Skeletal muscle cell (primary cell): ENCODE data around the gene KLF6.

Experiments used
- DNase-seq: peaks from one replicate; pipeline ENCODE4 v3.0.0-alpha.2; 2010; ENCODE audit warnings: low read depth
- H3K4me3 ChIP-seq: 2 replicates; pipeline ENCODE4 v1.5.1; 2011; ENCODE audit warnings: low read depth, mild to moderate bottlenecking, control low read depth, low read length, moderate library complexity

KLF6 gene

GRCh38 chr10:3813267-3813666, 28.3 kb upstream of the KLF6 start:
- DNase-seq, result no peak
- H3K4me3 ChIP-seq, result no peak overlapping the region

GRCh38 chr10:3812141-3812540, 27.1 kb upstream of the KLF6 start:
- no peak overlapping the region for H3K4me3 ChIP-seq
- no peak for DNase-seq

GRCh38 chr10:3811291-3811870, 26.4 kb upstream of the KLF6 start:
- H3K4me3 ChIP-seq, result no peak overlapping the region
- peak; percentile 91 for DNase-seq

GRCh38 chr10:3808689-3809199, 23.7 kb upstream of the KLF6 start:
- H3K4me3 ChIP-seq, result no peak overlapping the region
- no peak for DNase-seq

- no peak overlapping the region for H3K4me3 ChIP-seq
- DNase-seq, result no peak
Observed at GRCh38 chr10:3807928-3808496, 23.0 kb upstream of the KLF6 start.

GRCh38 chr10:3807211-3807927, 22.4 kb upstream of the KLF6 start:
- no peak overlapping the region for H3K4me3 ChIP-seq

GRCh38 chr10:3806603-3807002, 21.6 kb upstream of the KLF6 start:
- H3K4me3 ChIP-seq, result no peak overlapping the region
- peak; percentile 64 for DNase-seq

More at GRCh38 chr10:3807211-3807927, 22.4 kb upstream of the KLF6 start:
- DNase-seq, result no peak

- H3K4me3 ChIP-seq, result peak overlapping the region; percentile 17
- DNase-seq, result peak; percentile 95
Observed at GRCh38 chr10:3805791-3806461, 20.9 kb upstream of the KLF6 start.

GRCh38 chr10:3805201-3805790, 20.3 kb upstream of the KLF6 start:
- H3K4me3 ChIP-seq, result peak overlapping the region; percentile 17

GRCh38 chr10:3803927-3804741, 19.1 kb upstream of the KLF6 start:
- no peak overlapping the region for H3K4me3 ChIP-seq

More at GRCh38 chr10:3805201-3805790, 20.3 kb upstream of the KLF6 start:
- peak; percentile 72 for DNase-seq

GRCh38 chr10:3803295-3803926, 18.4 kb upstream of the KLF6 start:
- DNase-seq, result no peak
- H3K4me3 ChIP-seq, result no peak overlapping the region

More at GRCh38 chr10:3803927-3804741, 19.1 kb upstream of the KLF6 start:
- no peak for DNase-seq

GRCh38 chr10:3802526-3803265, 17.7 kb upstream of the KLF6 start:
- H3K4me3 ChIP-seq, result no peak overlapping the region
- DNase-seq, result no peak

- H3K4me3 ChIP-seq, result no peak overlapping the region
- no peak for DNase-seq
Observed at GRCh38 chr10:3801558-3802192, 16.7 kb upstream of the KLF6 start.

GRCh38 chr10:3800586-3800985, 15.6 kb upstream of the KLF6 start:
- H3K4me3 ChIP-seq, result no peak overlapping the region
- no peak for DNase-seq

GRCh38 chr10:3797750-3798149, 12.7 kb upstream of the KLF6 start:
- DNase-seq, result no peak

GRCh38 chr10:3793553-3793952, 8.5 kb upstream of the KLF6 start:
- no peak for DNase-seq
- no peak overlapping the region for H3K4me3 ChIP-seq

More at GRCh38 chr10:3797750-3798149, 12.7 kb upstream of the KLF6 start:
- no peak overlapping the region for H3K4me3 ChIP-seq

- no peak for DNase-seq
- H3K4me3 ChIP-seq, result no peak overlapping the region
Observed at GRCh38 chr10:3792710-3793219, 7.8 kb upstream of the KLF6 start.
